ENCODE results near the gene PTPRN2.

DNA sequence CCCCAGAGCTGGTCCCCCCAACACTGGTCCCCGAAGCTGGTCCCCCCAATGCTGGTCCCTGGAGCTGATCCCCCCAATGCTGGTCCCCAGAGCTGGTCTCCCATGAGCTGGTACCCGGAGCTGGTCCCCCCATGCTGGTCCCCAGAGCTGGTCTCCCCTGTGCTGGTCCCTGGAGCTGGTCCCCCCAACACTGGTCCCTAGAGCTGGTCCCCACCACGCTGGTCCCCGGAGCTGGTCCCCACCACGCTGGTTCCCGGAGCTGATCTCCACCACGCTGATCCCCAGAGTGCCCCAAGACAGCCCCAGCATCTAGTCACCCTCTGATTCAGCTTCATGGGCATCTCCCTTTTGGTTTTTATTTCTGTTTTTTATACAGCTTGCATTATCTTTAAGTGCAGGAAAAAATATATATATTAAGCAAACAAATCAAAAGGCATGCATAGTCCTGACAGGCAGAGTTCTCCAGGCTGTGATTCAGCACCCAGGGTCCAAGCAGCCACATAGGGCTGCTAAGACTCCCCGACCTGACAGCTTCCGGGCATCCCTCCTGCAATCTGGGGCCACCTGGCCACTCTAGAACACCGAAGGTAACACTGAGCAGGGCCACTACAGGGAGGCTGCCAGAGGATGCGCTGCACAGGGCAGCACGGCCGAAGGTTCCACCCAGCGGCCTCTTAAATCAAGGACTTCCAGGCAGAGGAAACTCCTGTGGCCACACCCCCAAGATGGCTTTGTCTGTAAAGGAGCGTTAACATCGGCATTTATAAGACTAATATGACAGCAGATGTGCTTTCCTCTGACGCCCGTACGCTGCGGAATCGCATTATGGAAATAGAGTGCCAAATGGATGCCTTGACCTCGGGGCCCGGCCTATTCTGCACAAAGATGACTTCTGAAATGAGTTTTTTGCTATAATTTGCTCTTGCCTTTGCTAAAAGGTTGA lies 215.0 kb downstream of the PTPRN2 start:
- TF ChIP-seq, protein P1, sequence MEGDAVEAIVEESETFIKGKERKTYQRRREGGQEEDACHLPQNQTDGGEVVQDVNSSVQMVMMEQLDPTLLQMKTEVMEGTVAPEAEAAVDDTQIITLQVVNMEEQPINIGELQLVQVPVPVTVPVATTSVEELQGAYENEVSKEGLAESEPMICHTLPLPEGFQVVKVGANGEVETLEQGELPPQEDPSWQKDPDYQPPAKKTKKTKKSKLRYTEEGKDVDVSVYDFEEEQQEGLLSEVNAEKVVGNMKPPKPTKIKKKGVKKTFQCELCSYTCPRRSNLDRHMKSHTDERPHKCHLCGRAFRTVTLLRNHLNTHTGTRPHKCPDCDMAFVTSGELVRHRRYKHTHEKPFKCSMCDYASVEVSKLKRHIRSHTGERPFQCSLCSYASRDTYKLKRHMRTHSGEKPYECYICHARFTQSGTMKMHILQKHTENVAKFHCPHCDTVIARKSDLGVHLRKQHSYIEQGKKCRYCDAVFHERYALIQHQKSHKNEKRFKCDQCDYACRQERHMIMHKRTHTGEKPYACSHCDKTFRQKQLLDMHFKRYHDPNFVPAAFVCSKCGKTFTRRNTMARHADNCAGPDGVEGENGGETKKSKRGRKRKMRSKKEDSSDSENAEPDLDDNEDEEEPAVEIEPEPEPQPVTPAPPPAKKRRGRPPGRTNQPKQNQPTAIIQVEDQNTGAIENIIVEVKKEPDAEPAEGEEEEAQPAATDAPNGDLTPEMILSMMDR (IDR thresholded peaks at IDR 0.05 in 2 of 3, conservative IDR thresholded peaks at IDR 0.05 in 1 of 3; ENCODE audit: insufficient read depth in 2 of 3, low read depth in 1 of 3, low read length in 3 of 3) = no peak
- TF ChIP-seq GABPB1 (CRISPR knock-in tag; IDR thresholded peaks at IDR 0.05) (no peak), E2F3 (CRISPR knock-in tag; IDR thresholded peaks at IDR 0.05) (no peak), SRSF9 (IDR thresholded peaks at IDR 0.05; ENCODE audit: borderline replicate concordance, low read depth, low read length) (no peak), ZNF76 (CRISPR knock-in tag; IDR thresholded peaks at IDR 0.05; ENCODE audit: borderline replicate concordance) (no peak)
- TF ChIP-seq, protein P2, sequence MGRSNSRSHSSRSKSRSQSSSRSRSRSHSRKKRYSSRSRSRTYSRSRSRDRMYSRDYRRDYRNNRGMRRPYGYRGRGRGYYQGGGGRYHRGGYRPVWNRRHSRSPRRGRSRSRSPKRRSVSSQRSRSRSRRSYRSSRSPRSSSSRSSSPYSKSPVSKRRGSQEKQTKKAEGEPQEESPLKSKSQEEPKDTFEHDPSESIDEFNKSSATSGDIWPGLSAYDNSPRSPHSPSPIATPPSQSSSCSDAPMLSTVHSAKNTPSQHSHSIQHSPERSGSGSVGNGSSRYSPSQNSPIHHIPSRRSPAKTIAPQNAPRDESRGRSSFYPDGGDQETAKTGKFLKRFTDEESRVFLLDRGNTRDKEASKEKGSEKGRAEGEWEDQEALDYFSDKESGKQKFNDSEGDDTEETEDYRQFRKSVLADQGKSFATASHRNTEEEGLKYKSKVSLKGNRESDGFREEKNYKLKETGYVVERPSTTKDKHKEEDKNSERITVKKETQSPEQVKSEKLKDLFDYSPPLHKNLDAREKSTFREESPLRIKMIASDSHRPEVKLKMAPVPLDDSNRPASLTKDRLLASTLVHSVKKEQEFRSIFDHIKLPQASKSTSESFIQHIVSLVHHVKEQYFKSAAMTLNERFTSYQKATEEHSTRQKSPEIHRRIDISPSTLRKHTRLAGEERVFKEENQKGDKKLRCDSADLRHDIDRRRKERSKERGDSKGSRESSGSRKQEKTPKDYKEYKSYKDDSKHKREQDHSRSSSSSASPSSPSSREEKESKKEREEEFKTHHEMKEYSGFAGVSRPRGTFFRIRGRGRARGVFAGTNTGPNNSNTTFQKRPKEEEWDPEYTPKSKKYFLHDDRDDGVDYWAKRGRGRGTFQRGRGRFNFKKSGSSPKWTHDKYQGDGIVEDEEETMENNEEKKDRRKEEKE (IDR thresholded peaks at IDR 0.05; ENCODE audit: borderline replicate concordance in 1 of 2, control insufficient read depth in 1 of 2, low read depth in 2 of 2, low read length in 1 of 2) = no peak
- TF ChIP-seq, protein P3, sequence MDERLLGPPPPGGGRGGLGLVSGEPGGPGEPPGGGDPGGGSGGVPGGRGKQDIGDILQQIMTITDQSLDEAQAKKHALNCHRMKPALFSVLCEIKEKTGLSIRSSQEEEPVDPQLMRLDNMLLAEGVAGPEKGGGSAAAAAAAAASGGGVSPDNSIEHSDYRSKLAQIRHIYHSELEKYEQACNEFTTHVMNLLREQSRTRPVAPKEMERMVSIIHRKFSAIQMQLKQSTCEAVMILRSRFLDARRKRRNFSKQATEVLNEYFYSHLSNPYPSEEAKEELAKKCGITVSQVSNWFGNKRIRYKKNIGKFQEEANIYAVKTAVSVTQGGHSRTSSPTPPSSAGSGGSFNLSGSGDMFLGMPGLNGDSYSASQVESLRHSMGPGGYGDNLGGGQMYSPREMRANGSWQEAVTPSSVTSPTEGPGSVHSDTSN (CRISPR knock-in tag; IDR thresholded peaks at IDR 0.05; ENCODE audit: low read depth) = no peak
- TF ChIP-seq, protein P3 (tag; conservative IDR thresholded peaks at IDR 0.05; ENCODE audit: low read depth) = no peak
- TF ChIP-seq, protein P4, sequence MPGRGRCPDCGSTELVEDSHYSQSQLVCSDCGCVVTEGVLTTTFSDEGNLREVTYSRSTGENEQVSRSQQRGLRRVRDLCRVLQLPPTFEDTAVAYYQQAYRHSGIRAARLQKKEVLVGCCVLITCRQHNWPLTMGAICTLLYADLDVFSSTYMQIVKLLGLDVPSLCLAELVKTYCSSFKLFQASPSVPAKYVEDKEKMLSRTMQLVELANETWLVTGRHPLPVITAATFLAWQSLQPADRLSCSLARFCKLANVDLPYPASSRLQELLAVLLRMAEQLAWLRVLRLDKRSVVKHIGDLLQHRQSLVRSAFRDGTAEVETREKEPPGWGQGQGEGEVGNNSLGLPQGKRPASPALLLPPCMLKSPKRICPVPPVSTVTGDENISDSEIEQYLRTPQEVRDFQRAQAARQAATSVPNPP (IDR thresholded peaks at IDR 0.05; ENCODE audit: borderline replicate concordance, insufficient read depth, insufficient read length) = no peak
